Measurements from ENCODE around the gene IRS2. TPM values are rescaled to one million over a fixed set of nuclear protein-coding genes. Genes with fewer than 3 reads are reported as not detected.

Gene IRS2
- total and polyA plus RNA-seq, 2 donors (not counting 1 experiment from before 2014, with no cell fraction given): 2.3 TPM

- TF ChIP-seq EZH2 (IDR thresholded peaks at IDR 0.05; ENCODE audit: low read length, missing control alignments): no peak
- no peak for TF ChIP-seq CTCF (conservative IDR thresholded peaks at IDR 0.05 in 1 of 2, IDR thresholded peaks at IDR 0.05 in 1 of 2; ENCODE audit: low read depth in 1 of 2, low read length in 2 of 2)
- no peaks in the 10 kb centered on the region for H3K27me3 ChIP-seq (ENCODE audit: control insufficient read depth, insufficient read depth, low read length)
- H3K27ac ChIP-seq (ENCODE audit: insufficient read depth, low read length): no peak overlapping the region
- no peak overlapping the region for H3K9ac ChIP-seq (ENCODE audit: insufficient read depth, low read length)
- no peak overlapping the region for H2AFZ ChIP-seq (ENCODE audit: low read length)
- no peaks in the 10 kb centered on the region for H3K4me1 ChIP-seq (ENCODE audit: control insufficient read depth, extremely low read depth, insufficient read depth, low read length)
- no peaks in the 10 kb centered on the region for H3K79me2 ChIP-seq (ENCODE audit: control insufficient read depth, insufficient read depth, low read length)
- no peaks in the 10 kb centered on the region for H3K9me3 ChIP-seq (ENCODE audit: control insufficient read depth, insufficient read depth, low read depth, low read length)
- no peak overlapping the region for H3K4me3 ChIP-seq (replicated peaks in 1 of 4; ENCODE audit: control extremely low read depth in 1 of 4, insufficient read depth in 1 of 4, low read depth in 3 of 4, low read length in 4 of 4)
- no peak overlapping the region for H3K4me2 ChIP-seq (ENCODE audit: extremely low read depth, insufficient read depth, low read length)
- H3K36me3 ChIP-seq (ENCODE audit: control insufficient read depth, insufficient read depth, low read length): no peaks in the 10 kb centered on the region
- H4K20me1 ChIP-seq (ENCODE audit: control insufficient read depth, extremely low read depth, insufficient read depth, low read length): no peaks in the 10 kb centered on the region
- no peak for DNase-seq (ENCODE audit: low read depth in 2 of 2)
These were observed 27.3 kb upstream of the IRS2 start for GRCh38 chr13:109813663-109814062.

DNA sequence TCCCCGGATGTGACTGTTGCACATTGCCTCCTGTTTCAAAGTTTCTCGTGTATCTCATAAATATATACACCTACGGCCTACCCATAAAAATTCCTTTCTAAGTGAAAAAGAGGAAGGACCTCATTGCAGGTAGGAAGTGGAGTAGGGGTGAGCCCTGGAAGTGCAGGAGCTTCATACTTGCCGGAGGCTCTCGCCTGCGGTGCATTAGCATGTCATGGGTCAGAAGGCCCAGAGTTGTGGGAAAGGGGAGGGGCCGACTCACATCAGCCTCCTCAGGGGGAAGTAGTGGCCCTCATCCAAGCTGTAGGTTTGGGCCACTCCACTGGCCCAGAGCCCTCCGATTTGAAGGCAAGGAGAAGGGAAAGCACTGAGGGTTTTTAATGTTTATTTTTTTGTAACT, 26.0 kb upstream of the IRS2 start:
- Histone ChIP-seq H3K36me3 (ENCODE audit: control insufficient read depth, insufficient read depth, low read length) (no peaks in the 10 kb centered on the region), H3K4me3 (replicated peaks in 1 of 4; ENCODE audit: control extremely low read depth in 1 of 4, insufficient read depth in 1 of 4, low read depth in 3 of 4, low read length in 4 of 4) (no peak overlapping the region), H3K4me2 (ENCODE audit: extremely low read depth, insufficient read depth, low read length) (no peak overlapping the region), H2AFZ (ENCODE audit: low read length) (no peak overlapping the region), H3K4me1 (ENCODE audit: control insufficient read depth, extremely low read depth, insufficient read depth, low read length) (no peaks in the 10 kb centered on the region), H3K79me2 (ENCODE audit: control insufficient read depth, insufficient read depth, low read length) (no peaks in the 10 kb centered on the region), H4K20me1 (ENCODE audit: control insufficient read depth, extremely low read depth, insufficient read depth, low read length) (no peaks in the 10 kb centered on the region), H3K27me3 (ENCODE audit: control insufficient read depth, insufficient read depth, low read length) (no peaks in the 10 kb centered on the region), H3K9me3 (ENCODE audit: control insufficient read depth, insufficient read depth, low read depth, low read length) (no peaks in the 10 kb centered on the region), H3K27ac (ENCODE audit: insufficient read depth, low read length) (no peak overlapping the region), H3K9ac (ENCODE audit: insufficient read depth, low read length) (no peak overlapping the region)
- DNase-seq (ENCODE audit: low read depth in 2 of 2): peak in 1 of 2 donors; percentile 23
- TF ChIP-seq CTCF (conservative IDR thresholded peaks at IDR 0.05 in 1 of 2, IDR thresholded peaks at IDR 0.05 in 1 of 2; ENCODE audit: low read depth in 1 of 2, low read length in 2 of 2) (no peak), EZH2 (IDR thresholded peaks at IDR 0.05; ENCODE audit: low read length, missing control alignments) (no peak)

- Histone ChIP-seq H3K9ac (ENCODE audit: insufficient read depth, low read length) (no peak overlapping the region), H3K27me3 (ENCODE audit: control insufficient read depth, insufficient read depth, low read length) (peaks cover 2% of the 10 kb centered on the region), H4K20me1 (ENCODE audit: control insufficient read depth, extremely low read depth, insufficient read depth, low read length) (no peaks in the 10 kb centered on the region), H3K36me3 (ENCODE audit: control insufficient read depth, insufficient read depth, low read length) (no peaks in the 10 kb centered on the region), H3K9me3 (ENCODE audit: control insufficient read depth, insufficient read depth, low read depth, low read length) (no peaks in the 10 kb centered on the region), H2AFZ (ENCODE audit: low read length) (no peak overlapping the region), H3K27ac (ENCODE audit: insufficient read depth, low read length) (no peak overlapping the region), H3K4me1 (ENCODE audit: control insufficient read depth, extremely low read depth, insufficient read depth, low read length) (no peaks in the 10 kb centered on the region), H3K4me2 (ENCODE audit: extremely low read depth, insufficient read depth, low read length) (no peak overlapping the region), H3K4me3 (replicated peaks in 1 of 4; ENCODE audit: control extremely low read depth in 1 of 4, insufficient read depth in 1 of 4, low read depth in 3 of 4, low read length in 4 of 4) (no peak overlapping the region), H3K79me2 (ENCODE audit: control insufficient read depth, insufficient read depth, low read length) (no peaks in the 10 kb centered on the region)
- DNase-seq (ENCODE audit: low read depth in 2 of 2): no peak
- TF ChIP-seq CTCF (conservative IDR thresholded peaks at IDR 0.05 in 1 of 2, IDR thresholded peaks at IDR 0.05 in 1 of 2; ENCODE audit: low read depth in 1 of 2, low read length in 2 of 2) (no peak), EZH2 (IDR thresholded peaks at IDR 0.05; ENCODE audit: low read length, missing control alignments) (no peak)
These were observed 24.6 kb upstream of the IRS2 start for GRCh38 chr13:109810761-109811510.

All from fibroblast of lung (primary cell).